ENCODE results near the gene ZBED2. TPM values are rescaled to one million over a fixed set of nuclear protein-coding genes. Genes with fewer than 3 reads are reported as not detected.

Gene ZBED2
- total and polyA plus RNA-seq, 2 of the 13 experiments (the other 11 are each of a cell fraction or from before 2014, with no cell fraction given): 0.04 TPM; not detected in 1

- Histone ChIP-seq H2AFZ (ENCODE audit: low read length) (no peak overlapping the region), H3K9me3 (ENCODE audit: low read length) (no peaks in the 10 kb centered on the region), H3K4me2 (ENCODE audit: low read depth, low read length) (no peak overlapping the region), H3K4me1 (ENCODE audit: insufficient read depth, low read length) (no peaks in the 10 kb centered on the region), H3K4me3 (replicated peaks in 1 of 3; ENCODE audit: insufficient read depth in 1 of 3, low read depth in 2 of 3, low read length in 3 of 3) (no peak overlapping the region), H3K36me3 (replicated peaks in 1 of 2; ENCODE audit: control insufficient read depth in 1 of 2, insufficient read depth in 2 of 2, low read length in 2 of 2) (no peaks in the 10 kb centered on the region), H3K27ac (ENCODE audit: extremely low read length, insufficient read depth, low read length) (no peak overlapping the region), H3K79me2 (ENCODE audit: insufficient read depth, low read length) (no peaks in the 10 kb centered on the region), H3K27me3 (ENCODE audit: control insufficient read depth in 1 of 2, insufficient read depth in 2 of 2, low read length in 2 of 2) (no peaks in the 10 kb centered on the region), H4K20me1 (ENCODE audit: insufficient read depth, low read length) (no peaks in the 10 kb centered on the region), H3K9ac (ENCODE audit: insufficient read depth, low read depth, low read length) (no peak overlapping the region)
- POLR2A ChIA-PET: no interaction called here
- intact Hi-C loops (cut with micrococcal nuclease; ENCODE audit: unreplicated experiment): no loop called here
- FAIRE-seq: no peak
- 15% methylated on average over 3 of the region's 3 CpGs for WGBS (ENCODE audit: low lambda C conversion rate)
- CTCF ChIA-PET (ENCODE audit: low intra/inter-chr PET ratio, low total read pairs): no interaction called here
- TF ChIP-seq HNF4G (IDR thresholded peaks at IDR 0.05; ENCODE audit: borderline replicate concordance, low read depth, low read length) (no peak), HNF4G (CRISPR knock-in tag; IDR thresholded peaks at IDR 0.05; ENCODE audit: borderline replicate concordance, low read depth) (no peak), SP2 (CRISPR knock-in tag; IDR thresholded peaks at IDR 0.05) (no peak), ZNF660 (CRISPR knock-in tag; IDR thresholded peaks at IDR 0.05; ENCODE audit: borderline replicate concordance, low read depth) (no peak)
- ATAC-seq: no peak
- DNase-seq (ENCODE audit: low spot score): no peak
- in situ Hi-C loops (cut with HindIII; ENCODE audit: extremely low pct_ligation_motif_present, low pct_unique_long_range_greater_than_20kb): no loop called here
- no TSS peak for BruUV-seq (replicated peaks)
These were observed 3.6 kb downstream of the ZBED2 start for GRCh38 chr3:111591555-111591954.

DNA sequence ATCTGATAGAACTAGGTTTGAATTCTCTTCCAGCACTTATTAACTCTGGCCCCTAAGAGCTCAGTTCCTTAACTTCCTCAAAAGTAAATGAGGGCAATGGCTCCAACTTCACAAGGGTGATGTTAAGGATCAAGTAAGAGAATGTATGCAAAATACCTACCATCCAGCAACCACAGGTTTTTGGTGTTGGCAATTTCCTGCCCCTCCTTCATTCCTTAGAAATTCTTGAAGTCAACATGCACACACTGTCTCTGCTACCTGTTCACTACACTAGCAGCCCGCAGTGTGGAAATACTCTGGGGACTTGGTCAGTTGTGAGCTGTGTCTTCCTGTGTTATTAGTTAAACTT is 5.0 kb downstream of the ZBED2 start:
- no TSS peak for BruUV-seq (replicated peaks)
- no peaks in the 10 kb centered on the region for H4K20me1 ChIP-seq (ENCODE audit: insufficient read depth, low read length)
- no peaks in the 10 kb centered on the region for H3K9me3 ChIP-seq (ENCODE audit: low read length)
- H3K27me3 ChIP-seq (ENCODE audit: control insufficient read depth in 1 of 2, insufficient read depth in 2 of 2, low read length in 2 of 2): no peaks in the 10 kb centered on the region
- H3K4me1 ChIP-seq (ENCODE audit: insufficient read depth, low read length): no peaks in the 10 kb centered on the region
- H3K79me2 ChIP-seq (ENCODE audit: insufficient read depth, low read length): no peaks in the 10 kb centered on the region
- no peaks in the 10 kb centered on the region for H3K36me3 ChIP-seq (replicated peaks in 1 of 2; ENCODE audit: control insufficient read depth in 1 of 2, insufficient read depth in 2 of 2, low read length in 2 of 2)
- no peak overlapping the region for H3K4me2 ChIP-seq (ENCODE audit: low read depth, low read length)
- no peak overlapping the region for H3K4me3 ChIP-seq (replicated peaks in 1 of 3; ENCODE audit: insufficient read depth in 1 of 3, low read depth in 2 of 3, low read length in 3 of 3)
- ChIA-PET CTCF (ENCODE audit: low intra/inter-chr PET ratio, low total read pairs) (no interaction called here), POLR2A (no interaction called here)
- DNase-seq (ENCODE audit: low spot score): no peak
- in situ Hi-C loops (cut with HindIII; ENCODE audit: extremely low pct_ligation_motif_present, low pct_unique_long_range_greater_than_20kb) (no loop called here), intact Hi-C loops (cut with micrococcal nuclease; ENCODE audit: unreplicated experiment) (no loop called here)
- no peak for FAIRE-seq
- no peak overlapping the region for H3K9ac ChIP-seq (ENCODE audit: insufficient read depth, low read depth, low read length)
- 95% methylated on average over 1 of the region's 1 CpG for WGBS (ENCODE audit: low lambda C conversion rate)
- ATAC-seq: no peak
- H3K27ac ChIP-seq (ENCODE audit: extremely low read length, insufficient read depth, low read length): no peak overlapping the region
- no peak overlapping the region for H2AFZ ChIP-seq (ENCODE audit: low read length)
- TF ChIP-seq ZNF619 (CRISPR knock-in tag; IDR thresholded peaks at IDR 0.05) (no peak), ZNF562 (CRISPR knock-in tag; IDR thresholded peaks at IDR 0.05; ENCODE audit: borderline replicate concordance) (no peak), ZNF354B (CRISPR knock-in tag; IDR thresholded peaks at IDR 0.05) (no peak), PREB (CRISPR knock-in tag; IDR thresholded peaks at IDR 0.05) (no peak), ZNF414 (CRISPR knock-in tag; IDR thresholded peaks at IDR 0.05) (no peak), ZMYM4 (CRISPR knock-in tag; IDR thresholded peaks at IDR 0.05) (no peak), ISL2 (CRISPR knock-in tag; IDR thresholded peaks at IDR 0.05) (no peak), JUN (CRISPR knock-in tag; IDR thresholded peaks at IDR 0.05) (no peak), ZNF747 (CRISPR knock-in tag; IDR thresholded peaks at IDR 0.05; ENCODE audit: borderline replicate concordance) (no peak), HNF4G (IDR thresholded peaks at IDR 0.05; ENCODE audit: borderline replicate concordance, low read depth, low read length) (no peak), HNF4G (CRISPR knock-in tag; IDR thresholded peaks at IDR 0.05; ENCODE audit: borderline replicate concordance, low read depth) (no peak)
- TF ChIP-seq, protein P1, sequence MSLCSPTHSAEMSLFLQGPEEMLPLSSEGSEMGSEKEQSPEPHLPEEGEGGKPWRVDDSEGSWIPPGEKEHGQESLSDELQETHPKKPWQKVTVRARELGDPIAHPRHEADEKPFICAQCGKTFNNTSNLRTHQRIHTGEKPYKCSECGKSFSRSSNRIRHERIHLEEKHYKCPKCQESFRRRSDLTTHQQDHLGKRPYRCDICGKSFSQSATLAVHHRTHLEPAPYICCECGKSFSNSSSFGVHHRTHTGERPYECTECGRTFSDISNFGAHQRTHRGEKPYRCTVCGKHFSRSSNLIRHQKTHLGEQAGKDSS (CRISPR knock-in tag; IDR thresholded peaks at IDR 0.05; ENCODE audit: borderline replicate concordance, low read depth): no peak
- TF ChIP-seq, protein P2, sequence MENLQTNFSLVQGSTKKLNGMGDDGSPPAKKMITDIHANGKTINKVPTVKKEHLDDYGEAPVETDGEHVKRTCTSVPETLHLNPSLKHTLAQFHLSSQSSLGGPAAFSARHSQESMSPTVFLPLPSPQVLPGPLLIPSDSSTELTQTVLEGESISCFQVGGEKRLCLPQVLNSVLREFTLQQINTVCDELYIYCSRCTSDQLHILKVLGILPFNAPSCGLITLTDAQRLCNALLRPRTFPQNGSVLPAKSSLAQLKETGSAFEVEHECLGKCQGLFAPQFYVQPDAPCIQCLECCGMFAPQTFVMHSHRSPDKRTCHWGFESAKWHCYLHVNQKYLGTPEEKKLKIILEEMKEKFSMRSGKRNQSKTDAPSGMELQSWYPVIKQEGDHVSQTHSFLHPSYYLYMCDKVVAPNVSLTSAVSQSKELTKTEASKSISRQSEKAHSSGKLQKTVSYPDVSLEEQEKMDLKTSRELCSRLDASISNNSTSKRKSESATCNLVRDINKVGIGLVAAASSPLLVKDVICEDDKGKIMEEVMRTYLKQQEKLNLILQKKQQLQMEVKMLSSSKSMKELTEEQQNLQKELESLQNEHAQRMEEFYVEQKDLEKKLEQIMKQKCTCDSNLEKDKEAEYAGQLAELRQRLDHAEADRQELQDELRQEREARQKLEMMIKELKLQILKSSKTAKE (CRISPR knock-in tag; IDR thresholded peaks at IDR 0.05; ENCODE audit: borderline replicate concordance): no peak
